ENCODE results near the gene MS4A18. TPM values are rescaled to one million over a fixed set of nuclear protein-coding genes. Genes with fewer than 3 reads are reported as not detected.

Gene MS4A18
- total and polyA plus RNA-seq, 4 donors = not detected

- TF ChIP-seq NR2F2 (IDR thresholded peaks at IDR 0.05) (peak; percentile 51), RXRA (IDR thresholded peaks at IDR 0.05) (no peak)
- Histone ChIP-seq H3K4me1 (ENCODE audit: control insufficient read depth in 4 of 4, insufficient read depth in 4 of 4, low read length in 3 of 4) (no peaks in the 10 kb centered on the region), H3K9me3 (ENCODE audit: control insufficient read depth in 4 of 4, low read length in 3 of 4) (no peaks in the 10 kb centered on the region), H3K36me3 (ENCODE audit: control insufficient read depth in 4 of 4, insufficient read depth in 3 of 4, low read depth in 1 of 4, low read length in 3 of 4) (no peaks in the 10 kb centered on the region), H3K27me3 (ENCODE audit: control insufficient read depth in 4 of 4, insufficient read depth in 4 of 4, low read length in 3 of 4) (no peaks in the 10 kb centered on the region), H3K4me3 (ENCODE audit: low read depth in 1 of 3, low read length in 3 of 3) (no peak overlapping the region), H3K27ac (ENCODE audit: low read depth in 1 of 2, low read length in 2 of 2) (no peak overlapping the region), H3K9ac (ENCODE audit: low read depth in 1 of 2, low read length in 2 of 2) (no peak overlapping the region)
- WGBS = 67% methylated on average over 15 of the region's 15 CpGs
- no peak for DNase-seq (ENCODE audit: low spot score)
Measured at GRCh38 chr11:60786811-60787567, 62.5 kb downstream of the MS4A18 start.

GRCh38 chr11:60788401-60789125, 64.0 kb downstream of the MS4A18 start:
- Histone ChIP-seq H3K4me3 (ENCODE audit: low read depth in 1 of 3, low read length in 3 of 3) (no peak overlapping the region), H3K9ac (ENCODE audit: low read depth in 1 of 2, low read length in 2 of 2) (no peak overlapping the region), H3K27me3 (ENCODE audit: control insufficient read depth in 4 of 4, insufficient read depth in 4 of 4, low read length in 3 of 4) (no peaks in the 10 kb centered on the region), H3K4me1 (ENCODE audit: control insufficient read depth in 4 of 4, insufficient read depth in 4 of 4, low read length in 3 of 4) (no peaks in the 10 kb centered on the region), H3K36me3 (ENCODE audit: control insufficient read depth in 4 of 4, insufficient read depth in 3 of 4, low read depth in 1 of 4, low read length in 3 of 4) (no peaks in the 10 kb centered on the region), H3K9me3 (ENCODE audit: control insufficient read depth in 4 of 4, low read length in 3 of 4) (no peaks in the 10 kb centered on the region), H3K27ac (ENCODE audit: low read depth in 1 of 2, low read length in 2 of 2) (no peak overlapping the region)
- TF ChIP-seq REST (IDR thresholded peaks at IDR 0.05) = no peak
- TF ChIP-seq RAD21 (IDR thresholded peaks at IDR 0.05) = no peak
- TF ChIP-seq GABPA (IDR thresholded peaks at IDR 0.05 in 1 of 2, conservative IDR thresholded peaks at IDR 0.05 in 1 of 2) = no peak
- no peak for TF ChIP-seq ATF3 (IDR thresholded peaks at IDR 0.05)
- TF ChIP-seq JUND (IDR thresholded peaks at IDR 0.05) = no peak
- TF ChIP-seq HNF4G (IDR thresholded peaks at IDR 0.05) = no peak
- no peak for TF ChIP-seq NR2F2 (IDR thresholded peaks at IDR 0.05)
- TF ChIP-seq ZBTB33 (IDR thresholded peaks at IDR 0.05) = no peak
- TF ChIP-seq SP1 (IDR thresholded peaks at IDR 0.05) = no peak
- 91% methylated on average over 7 of the region's 7 CpGs for WGBS
- no peak for DNase-seq (ENCODE audit: low spot score)

GRCh38 chr11:60790726-60791125, 66.2 kb downstream of the MS4A18 start:
- Histone ChIP-seq H3K36me3 (ENCODE audit: control insufficient read depth in 4 of 4, insufficient read depth in 3 of 4, low read depth in 1 of 4, low read length in 3 of 4) (no peaks in the 10 kb centered on the region), H3K27ac (ENCODE audit: low read depth in 1 of 2, low read length in 2 of 2) (no peak overlapping the region), H3K9me3 (ENCODE audit: control insufficient read depth in 4 of 4, low read length in 3 of 4) (no peaks in the 10 kb centered on the region), H3K4me3 (ENCODE audit: low read depth in 1 of 3, low read length in 3 of 3) (no peak overlapping the region), H3K9ac (ENCODE audit: low read depth in 1 of 2, low read length in 2 of 2) (no peak overlapping the region), H3K27me3 (ENCODE audit: control insufficient read depth in 4 of 4, insufficient read depth in 4 of 4, low read length in 3 of 4) (no peaks in the 10 kb centered on the region), H3K4me1 (ENCODE audit: control insufficient read depth in 4 of 4, insufficient read depth in 4 of 4, low read length in 3 of 4) (no peaks in the 10 kb centered on the region)
- no peak for TF ChIP-seq FOXA2 (IDR thresholded peaks at IDR 0.05)
- TF ChIP-seq TAF1 (conservative IDR thresholded peaks at IDR 0.05) = no peak
- no peak for TF ChIP-seq EGR1 (IDR thresholded peaks at IDR 0.05; ENCODE audit: low read depth in 2 of 2)
- no peak for TF ChIP-seq CTCF (IDR thresholded peaks at IDR 0.05; ENCODE audit: low read depth, low read length, missing input control)
- TF ChIP-seq FOXA1 (IDR thresholded peaks at IDR 0.05) = no peak
- no peak for TF ChIP-seq ATF3 (IDR thresholded peaks at IDR 0.05)
- TF ChIP-seq GABPA (IDR thresholded peaks at IDR 0.05 in 1 of 2, conservative IDR thresholded peaks at IDR 0.05 in 1 of 2) = no peak
- TF ChIP-seq SP1 (IDR thresholded peaks at IDR 0.05) = no peak
- no peak for TF ChIP-seq RAD21 (IDR thresholded peaks at IDR 0.05)
- TF ChIP-seq JUND (IDR thresholded peaks at IDR 0.05) = no peak
- no peak for DNase-seq (ENCODE audit: low spot score)
- WGBS = 90% methylated on average over 3 of the region's 3 CpGs
